ENCODE data around the gene PLXNB1.

GRCh38 chr3:48474619-48475018 lies 44.7 kb upstream of the PLXNB1 start:
- TF ChIP-seq ATF2 (IDR thresholded peaks at IDR 0.05; ENCODE audit: low read length) (no peak), STAT3 (IDR thresholded peaks at IDR 0.05; ENCODE audit: low read depth, low read length) (no peak), FOS (IDR thresholded peaks at IDR 0.05; ENCODE audit: borderline replicate concordance, extremely low read depth, insufficient read length) (no peak), RCOR1 (conservative IDR thresholded peaks at IDR 0.05; ENCODE audit: low read depth, low read length) (no peak), ELK1 (IDR thresholded peaks at IDR 0.05; ENCODE audit: low read depth, low read length) (no peak), CTCF (IDR thresholded peaks at IDR 0.05 in 2 of 3, conservative IDR thresholded peaks at IDR 0.05 in 1 of 3; ENCODE audit: control insufficient read depth in 2 of 3, extremely low read depth in 1 of 3, insufficient read depth in 1 of 3, low read depth in 3 of 3, low read length in 3 of 3) (no peak), REST (IDR thresholded peaks at IDR 0.05; ENCODE audit: low read depth, low read length) (no peak), BRCA1 (IDR thresholded peaks at IDR 0.05; ENCODE audit: low read depth, low read length) (no peak), SIN3A (IDR thresholded peaks at IDR 0.05; ENCODE audit: low read depth, low read length) (no peak), CHD4 (IDR thresholded peaks at IDR 0.05) (no peak)
- TF ChIP-seq, protein P1, sequence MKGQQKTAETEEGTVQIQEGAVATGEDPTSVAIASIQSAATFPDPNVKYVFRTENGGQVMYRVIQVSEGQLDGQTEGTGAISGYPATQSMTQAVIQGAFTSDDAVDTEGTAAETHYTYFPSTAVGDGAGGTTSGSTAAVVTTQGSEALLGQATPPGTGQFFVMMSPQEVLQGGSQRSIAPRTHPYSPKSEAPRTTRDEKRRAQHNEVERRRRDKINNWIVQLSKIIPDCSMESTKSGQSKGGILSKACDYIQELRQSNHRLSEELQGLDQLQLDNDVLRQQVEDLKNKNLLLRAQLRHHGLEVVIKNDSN (IDR thresholded peaks at IDR 0.05; ENCODE audit: borderline replicate concordance, extremely low read length, insufficient read depth, low read depth, low read length): no peak
- TF ChIP-seq, protein P2, sequence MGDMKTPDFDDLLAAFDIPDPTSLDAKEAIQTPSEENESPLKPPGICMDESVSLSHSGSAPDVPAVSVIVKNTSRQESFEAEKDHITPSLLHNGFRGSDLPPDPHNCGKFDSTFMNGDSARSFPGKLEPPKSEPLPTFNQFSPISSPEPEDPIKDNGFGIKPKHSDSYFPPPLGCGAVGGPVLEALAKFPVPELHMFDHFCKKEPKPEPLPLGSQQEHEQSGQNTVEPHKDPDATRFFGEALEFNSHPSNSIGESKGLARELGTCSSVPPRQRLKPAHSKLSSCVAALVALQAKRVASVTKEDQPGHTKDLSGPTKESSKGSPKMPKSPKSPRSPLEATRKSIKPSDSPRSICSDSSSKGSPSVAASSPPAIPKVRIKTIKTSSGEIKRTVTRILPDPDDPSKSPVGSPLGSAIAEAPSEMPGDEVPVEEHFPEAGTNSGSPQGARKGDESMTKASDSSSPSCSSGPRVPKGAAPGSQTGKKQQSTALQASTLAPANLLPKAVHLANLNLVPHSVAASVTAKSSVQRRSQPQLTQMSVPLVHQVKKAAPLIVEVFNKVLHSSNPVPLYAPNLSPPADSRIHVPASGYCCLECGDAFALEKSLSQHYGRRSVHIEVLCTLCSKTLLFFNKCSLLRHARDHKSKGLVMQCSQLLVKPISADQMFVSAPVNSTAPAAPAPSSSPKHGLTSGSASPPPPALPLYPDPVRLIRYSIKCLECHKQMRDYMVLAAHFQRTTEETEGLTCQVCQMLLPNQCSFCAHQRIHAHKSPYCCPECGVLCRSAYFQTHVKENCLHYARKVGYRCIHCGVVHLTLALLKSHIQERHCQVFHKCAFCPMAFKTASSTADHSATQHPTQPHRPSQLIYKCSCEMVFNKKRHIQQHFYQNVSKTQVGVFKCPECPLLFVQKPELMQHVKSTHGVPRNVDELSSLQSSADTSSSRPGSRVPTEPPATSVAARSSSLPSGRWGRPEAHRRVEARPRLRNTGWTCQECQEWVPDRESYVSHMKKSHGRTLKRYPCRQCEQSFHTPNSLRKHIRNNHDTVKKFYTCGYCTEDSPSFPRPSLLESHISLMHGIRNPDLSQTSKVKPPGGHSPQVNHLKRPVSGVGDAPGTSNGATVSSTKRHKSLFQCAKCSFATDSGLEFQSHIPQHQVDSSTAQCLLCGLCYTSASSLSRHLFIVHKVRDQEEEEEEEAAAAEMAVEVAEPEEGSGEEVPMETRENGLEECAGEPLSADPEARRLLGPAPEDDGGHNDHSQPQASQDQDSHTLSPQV (IDR thresholded peaks at IDR 0.05): no peak
- TF ChIP-seq, protein P3, sequence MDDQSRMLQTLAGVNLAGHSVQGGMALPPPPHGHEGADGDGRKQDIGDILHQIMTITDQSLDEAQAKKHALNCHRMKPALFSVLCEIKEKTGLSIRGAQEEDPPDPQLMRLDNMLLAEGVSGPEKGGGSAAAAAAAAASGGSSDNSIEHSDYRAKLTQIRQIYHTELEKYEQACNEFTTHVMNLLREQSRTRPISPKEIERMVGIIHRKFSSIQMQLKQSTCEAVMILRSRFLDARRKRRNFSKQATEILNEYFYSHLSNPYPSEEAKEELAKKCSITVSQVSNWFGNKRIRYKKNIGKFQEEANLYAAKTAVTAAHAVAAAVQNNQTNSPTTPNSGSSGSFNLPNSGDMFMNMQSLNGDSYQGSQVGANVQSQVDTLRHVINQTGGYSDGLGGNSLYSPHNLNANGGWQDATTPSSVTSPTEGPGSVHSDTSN (IDR thresholded peaks at IDR 0.05; ENCODE audit: insufficient replicate concordance, low read depth, low read length): no peak
